Transverse colon (tissue), 4 donors: ENCODE results near the gene THSD4.

Experiments
- EP300 ChIP-seq: sonication (generic); formaldehyde crosslinking; IDR thresholded peaks from one replicate; pipeline ENCODE4 v1.6.1; 2017; ENCODE audit warnings: antibody characterized with exemption, low read depth
- POLR2A ChIP-seq: fragments of 450-650 bp; IDR thresholded peaks from one replicate; pipeline ENCODE4 v1.6.1; 2016; ENCODE audit warnings: antibody characterized with exemption, mild to moderate bottlenecking, moderate library complexity
- POLR2AphosphoS5 ChIP-seq, 3 donors: sonication (generic); formaldehyde crosslinking; IDR thresholded peaks; one replicate each; pipeline ENCODE4 v1.6.1; 2016; ENCODE audit warnings: antibody characterized with exemption in 3 of 3
- TF ChIP-seq, protein P1 (sequence below), 5 experiments: fragments of 200-600 bp in 3 of 5; fragments of 450-650 bp in 2 of 5; sonication (generic) in 3 of 5; IDR thresholded peaks; 1 replicate in 2 of 5; 2 replicates in 3 of 5; pipeline ENCODE4 v1.5.1; 2016 to 2017; ENCODE audit warnings: antibody characterized with exemption in 5 of 5, inconsistent platforms in 3 of 5, mild to moderate bottlenecking in 2 of 5, moderate library complexity in 1 of 5

DNA sequence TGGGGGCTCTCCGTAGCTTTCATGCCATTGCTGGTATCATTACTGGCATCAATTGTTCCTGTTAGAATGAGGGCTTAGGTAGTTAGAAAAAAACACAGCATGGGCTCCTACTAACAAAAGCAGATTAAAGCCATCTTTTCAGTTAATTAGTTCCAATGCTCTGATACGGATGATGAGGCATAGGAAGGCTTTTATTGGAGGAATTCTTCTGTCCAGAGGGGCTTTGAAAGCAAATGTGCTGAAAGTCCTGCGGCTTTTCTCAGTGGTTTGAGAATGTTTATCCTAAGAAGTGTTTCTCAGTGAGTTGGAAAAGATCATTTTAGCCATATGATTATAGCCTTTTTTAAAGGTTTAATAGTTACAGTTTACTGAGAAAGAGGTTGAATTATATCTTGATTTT is 198.5 kb downstream of the THSD4 start:
- no peak for TF ChIP-seq POLR2A
- TF ChIP-seq, protein P1, sequence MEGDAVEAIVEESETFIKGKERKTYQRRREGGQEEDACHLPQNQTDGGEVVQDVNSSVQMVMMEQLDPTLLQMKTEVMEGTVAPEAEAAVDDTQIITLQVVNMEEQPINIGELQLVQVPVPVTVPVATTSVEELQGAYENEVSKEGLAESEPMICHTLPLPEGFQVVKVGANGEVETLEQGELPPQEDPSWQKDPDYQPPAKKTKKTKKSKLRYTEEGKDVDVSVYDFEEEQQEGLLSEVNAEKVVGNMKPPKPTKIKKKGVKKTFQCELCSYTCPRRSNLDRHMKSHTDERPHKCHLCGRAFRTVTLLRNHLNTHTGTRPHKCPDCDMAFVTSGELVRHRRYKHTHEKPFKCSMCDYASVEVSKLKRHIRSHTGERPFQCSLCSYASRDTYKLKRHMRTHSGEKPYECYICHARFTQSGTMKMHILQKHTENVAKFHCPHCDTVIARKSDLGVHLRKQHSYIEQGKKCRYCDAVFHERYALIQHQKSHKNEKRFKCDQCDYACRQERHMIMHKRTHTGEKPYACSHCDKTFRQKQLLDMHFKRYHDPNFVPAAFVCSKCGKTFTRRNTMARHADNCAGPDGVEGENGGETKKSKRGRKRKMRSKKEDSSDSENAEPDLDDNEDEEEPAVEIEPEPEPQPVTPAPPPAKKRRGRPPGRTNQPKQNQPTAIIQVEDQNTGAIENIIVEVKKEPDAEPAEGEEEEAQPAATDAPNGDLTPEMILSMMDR (IDR thresholded peaks at IDR 0.05): no peak
- no peak for TF ChIP-seq POLR2AphosphoS5 (IDR thresholded peaks at IDR 0.05)
- no peak for TF ChIP-seq EP300
